K562 (cell line): Measurements from ENCODE around the gene TPPP. TPM values are rescaled to one million over a fixed set of nuclear protein-coding genes. Genes with fewer than 3 reads are reported as not detected.
"Not testable (repeated sequence)": the region's sequence is repeated elsewhere in the genome, so short reads cannot be mapped to it uniquely, and the experiment has no call there.

Source experiments
- ATAC-seq: fragments of 200-7000 bp; cut with Tn5 transposase; 3 replicates; pipeline ENCODE4 v1.9.1; 2020; ENCODE audit warnings: moderate library complexity
- BruUV-seq: library from RNA; stranded (reverse); fragments of 400-500 nt; replicated peaks from 2 replicates; lab custom pipeline; 2021; lab: Mats Ljungman, UMichigan
- CTCF ChIA-PET: fragments of 300-600 bp; formaldehyde crosslinking; extraction: SDS; loops from one replicate; lab custom pipeline; 2021; ENCODE audit warnings: low intra/inter-chr PET ratio; lab: Yijun Ruan, JAX
- POLR2A ChIA-PET: fragments of 300-600, 350-650 bp; sonication (Branson Sonifier 250); formaldehyde crosslinking; extraction: SDS; loops from one replicate; lab custom pipeline; 2021; ENCODE audit warnings: antibody characterized with exemption, inconsistent platforms; lab: Yijun Ruan, JAX
- DNase-seq, 4 experiments: peaks; one replicate each; pipeline versions ENCODE4 v3.0.0 to v3.0.0-alpha.2; 2011 to 2018; ENCODE audit warnings: low spot score in 3 of 4, mixed read lengths in 3 of 4; ENCODE audit errors: extremely low read depth in 1 of 4
- FAIRE-seq: peaks from 2 replicates; lab custom pipeline; 2011; peaks lifted over from hg19 to GRCh38; lab: Jason Lieb, UNC
- H2AFZ ChIP-seq: 2 replicates; pipeline ENCODE4 v1.6.0; 2011; ENCODE audit warnings: low read depth, low read length, control low read depth, inconsistent platforms
- H3K27ac ChIP-seq: fragments of 200-600 bp; 3 replicates; pipeline ENCODE4 v1.8.0; 2011; ENCODE audit warnings: low read depth, mild to moderate bottlenecking, control low read depth, inconsistent platforms, low read length, moderate library complexity, mixed read lengths; ENCODE audit errors: extremely low read depth
- H3K27me3 ChIP-seq, 2 experiments: fragments of 300-600 bp in 1 of 2; 2 replicates in 1 of 2; 3 replicates in 1 of 2; pipeline versions ENCODE4 v1.6.0 to v1.8.0; 2011; ENCODE audit warnings: inconsistent platforms in 2 of 2, low read length in 2 of 2, mild to moderate bottlenecking in 1 of 2, mixed read lengths in 1 of 2, moderate library complexity in 1 of 2; ENCODE audit not compliant: control insufficient read depth in 2 of 2, insufficient read depth in 2 of 2
- H3K36me3 ChIP-seq: fragments of 300-600 bp; 3 replicates; pipeline ENCODE4 v1.8.0; 2011; ENCODE audit warnings: mild to moderate bottlenecking, low read length, inconsistent platforms; ENCODE audit not compliant: control insufficient read depth, insufficient read depth
- H3K4me1 ChIP-seq, 2 experiments: fragments of 200-600 bp in 1 of 2; replicated peaks in 1 of 2; 2 replicates in 1 of 2; 3 replicates in 1 of 2; pipeline versions ENCODE4 v1.5.1 to v1.8.0; 2011; ENCODE audit warnings: inconsistent platforms in 2 of 2, low read length in 2 of 2, mild to moderate bottlenecking in 1 of 2, mixed read lengths in 1 of 2, moderate library complexity in 1 of 2; ENCODE audit not compliant: control insufficient read depth in 2 of 2, insufficient read depth in 2 of 2
- H3K4me2 ChIP-seq: 2 replicates; pipeline ENCODE4 v1.6.1; 2011; ENCODE audit warnings: low read length, control low read depth, inconsistent platforms, mixed read lengths; ENCODE audit not compliant: insufficient read depth
- H3K4me3 ChIP-seq: fragments of 200-600 bp; sonication (generic), shearing (Covaris generic); 2 replicates; pipeline ENCODE4 v1.5.1; 2016; ENCODE audit warnings: control low read depth, inconsistent platforms
- H3K79me2 ChIP-seq: fragments of 200-600 bp; 3 replicates; pipeline ENCODE4 v1.8.0; 2011; ENCODE audit warnings: low read length, inconsistent platforms; ENCODE audit not compliant: control insufficient read depth, insufficient read depth
- H3K9ac ChIP-seq, 2 experiments: 2 replicates each; pipeline versions ENCODE4 v1.6.0 to v1.6.1; 2011; ENCODE audit warnings: low read depth in 2 of 2, low read length in 2 of 2, control low read depth in 1 of 2, inconsistent platforms in 1 of 2, mild to moderate bottlenecking in 1 of 2, mixed read lengths in 1 of 2; ENCODE audit not compliant: insufficient read depth in 1 of 2
- H3K9me1 ChIP-seq: one replicate; pipeline ENCODE4 v1.6.0; 2011; ENCODE audit warnings: inconsistent platforms, mild to moderate bottlenecking, low read length, moderate library complexity; ENCODE audit not compliant: control insufficient read depth, insufficient read depth
- H3K9me3 ChIP-seq: replicated peaks from 2 replicates; pipeline ENCODE4 v1.5.1; 2011; ENCODE audit warnings: low read depth, low read length, inconsistent platforms; ENCODE audit not compliant: control insufficient read depth, insufficient read depth
- H4K20me1 ChIP-seq: replicated peaks from 2 replicates; pipeline ENCODE4 v1.6.1; 2011; ENCODE audit warnings: low read length, inconsistent platforms, mixed read lengths; ENCODE audit not compliant: control insufficient read depth, insufficient read depth
- WGBS: fragments of 100-300 bp; shearing (Covaris generic); methylation state at CpG from one replicate; pipeline ENCODE4 v1.1.6; 2016; ENCODE audit warnings: low coverage, mixed read lengths; ENCODE audit not compliant: insufficient coverage; ENCODE audit errors: missing lambda C conversion rate; 5-methylcytosine and 5-hydroxymethylcytosine counted together
- in situ Hi-C: fragments of 300-500 bp; cut with MboI; formaldehyde crosslinking; loops from 4 replicates; pipeline ENCODE4 v1.15.0; 2018; ENCODE audit warnings: inconsistent platforms, mixed read lengths
- intact Hi-C: fragments of 100-400 bp; cut with micrococcal nuclease; formaldehyde crosslinking; loops from 2 replicates; pipeline ENCODE4 v1.14.2; 2022
- polyA plus RNA-seq, 8 experiments: library from polyadenylated mRNA; depleted of rRNA in 4 of 8; stranded (reverse) in 5 of 8; unstranded in 3 of 8; fragments of >200 nt; fragmentation: Nextera tagmentation in 2 of 8; fragmentation: Illumina TruSeq in 1 of 8; extraction: Ambion mirVana in 2 of 8; extraction: Trizol in 1 of 8; gene quantifications; 2 replicates each; pipeline versions ENCODE4 v1.2.1 to v1.2.3, GENCODE V29; 2011 to 2014; ENCODE audit warnings: inconsistent platforms in 1 of 8, missing spikeins in 1 of 8
- total RNA-seq, 7 experiments: library from RNA; depleted of rRNA in 6 of 7; stranded (reverse); fragments of >200 nt in 6 of 7; fragmentation: Illumina TruSeq in 2 of 7; extraction: Trizol in 2 of 7; gene quantifications; 2 replicates each; pipeline versions ENCODE4 v1.2.1 to v1.2.3, GENCODE V29; 2011 to 2021; ENCODE audit warnings: low replicate concordance in 1 of 7

TPPP gene
- total and polyA plus RNA-seq, 9 of the 15 experiments (the other 6 are each of a cell fraction or from before 2014, with no cell fraction given), result 0.01 to 0.07 (median 0.03) TPM; not detected in 6

DNA sequence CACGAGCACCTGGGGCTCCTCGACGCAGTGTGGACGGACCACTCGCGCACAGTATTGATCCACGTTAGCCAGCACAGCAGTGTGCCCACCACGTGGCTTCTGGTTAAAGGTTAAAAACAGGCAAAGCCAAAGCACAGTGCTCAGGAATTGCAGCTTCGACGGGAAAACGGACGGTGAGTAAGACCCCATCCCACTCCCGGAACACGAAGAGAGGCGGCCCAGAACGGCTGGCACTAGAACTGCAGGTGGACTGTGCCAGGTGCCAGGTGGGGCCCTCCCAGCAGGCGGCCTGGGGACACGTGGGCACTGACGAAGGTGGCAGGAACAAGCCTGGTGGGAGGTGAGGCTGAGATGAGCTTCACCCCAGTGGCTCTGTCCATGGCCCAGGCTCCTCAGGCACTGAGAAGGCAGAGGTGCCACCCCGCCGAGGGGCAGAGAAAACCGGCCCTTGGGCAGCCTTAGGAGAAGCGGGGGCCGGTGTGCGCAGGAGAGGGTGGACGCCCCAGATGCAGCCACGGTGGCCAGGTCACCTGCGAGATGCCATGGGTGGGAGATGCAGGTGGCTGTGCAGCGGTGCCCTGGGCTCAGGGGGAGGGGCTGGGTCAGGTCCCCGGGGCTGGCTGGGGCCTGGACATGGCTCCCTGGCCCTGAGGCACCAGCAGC is 4.7 kb downstream of the TPPP start:
- H3K9ac ChIP-seq, BruUV-seq, H3K4me3 ChIP-seq, in situ Hi-C loops, intact Hi-C loops, H3K4me2 ChIP-seq, FAIRE-seq, H3K27ac ChIP-seq, H3K9me3 ChIP-seq, H3K9me1 ChIP-seq, ATAC-seq, H4K20me1 ChIP-seq, POLR2A ChIA-PET, DNase-seq, H3K79me2 ChIP-seq, CTCF ChIA-PET, H2AFZ ChIP-seq, H3K36me3 ChIP-seq: not testable (repeated sequence)
- Histone ChIP-seq H3K4me1 (peaks cover 0 to 12% of the 10 kb centered on the region in 2 experiments; a peak in 2 of 5 replicates), H3K27me3 (peaks cover 7 to 26% of the 10 kb centered on the region in 2 experiments; a peak in 4 of 5 replicates)
- 0% methylated on average over 14 of the region's 30 CpGs for WGBS

DNA sequence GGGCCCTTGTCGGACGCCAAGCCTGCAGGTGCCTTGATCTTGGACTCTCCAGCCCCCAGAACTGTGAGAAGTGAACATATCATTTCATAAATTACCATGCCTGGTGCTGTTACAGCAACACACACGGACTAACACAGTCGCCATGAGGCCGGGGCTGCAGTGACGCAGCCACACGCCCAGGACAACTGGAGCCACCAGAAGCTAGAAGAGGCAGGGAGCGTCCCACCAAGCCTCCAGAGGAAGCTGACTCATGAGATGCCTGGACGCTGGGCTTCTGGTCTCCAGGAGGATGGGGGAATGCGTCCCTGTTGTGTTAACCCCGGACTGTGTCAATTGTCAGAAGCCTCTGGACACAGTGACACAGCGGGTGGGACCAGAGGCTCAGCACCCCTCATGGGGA is 6.2 kb downstream of the TPPP start:
- in situ Hi-C loops, DNase-seq, H2AFZ ChIP-seq, H3K4me3 ChIP-seq, H3K9ac ChIP-seq, CTCF ChIA-PET, H3K36me3 ChIP-seq, intact Hi-C loops, H3K27ac ChIP-seq, ATAC-seq, H3K79me2 ChIP-seq, H3K4me1 ChIP-seq, FAIRE-seq, BruUV-seq, H3K9me3 ChIP-seq, H3K4me2 ChIP-seq, POLR2A ChIA-PET, H4K20me1 ChIP-seq, H3K9me1 ChIP-seq: not testable (repeated sequence)
- WGBS, result 0% methylated on average over 4 of the region's 12 CpGs
- H3K27me3 ChIP-seq, result peaks cover 7 to 34% of the 10 kb centered on the region in 2 experiments; a peak in 4 of 5 replicates

DNA sequence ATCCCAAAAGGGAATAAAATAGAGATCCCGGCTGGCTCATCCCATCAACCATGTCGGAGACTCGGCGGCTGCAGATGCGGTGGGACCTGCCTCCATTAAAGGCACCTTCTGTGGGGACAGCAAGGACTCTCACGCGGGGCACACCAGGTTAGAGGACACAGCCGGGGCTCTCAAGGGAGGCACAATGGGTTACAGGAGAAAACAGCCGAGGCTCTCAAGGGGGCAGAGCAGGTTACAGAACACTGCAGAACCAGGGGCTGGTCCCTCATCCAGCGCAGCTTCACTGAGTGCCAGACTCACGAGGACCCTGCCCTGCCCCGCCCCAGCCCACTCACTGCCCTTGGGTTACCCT is 7.0 kb downstream of the TPPP start:
- ATAC-seq, H3K36me3 ChIP-seq, POLR2A ChIA-PET, DNase-seq, H3K9me3 ChIP-seq, H3K79me2 ChIP-seq, BruUV-seq, CTCF ChIA-PET, in situ Hi-C loops, FAIRE-seq, H3K4me2 ChIP-seq, H3K4me1 ChIP-seq, intact Hi-C loops, H3K9ac ChIP-seq, H3K27ac ChIP-seq, H3K4me3 ChIP-seq, H4K20me1 ChIP-seq, H2AFZ ChIP-seq, H3K9me1 ChIP-seq: not testable (repeated sequence)
- WGBS, result 2% methylated on average over 10 of the region's 12 CpGs
- H3K27me3 ChIP-seq, result peaks cover 7 to 34% of the 10 kb centered on the region in 2 experiments; a peak in 4 of 5 replicates
